VCaP (cell line): ENCODE data around the gene PPT1.

ENCODE experiments used
- H3K27ac ChIP-seq: fragments of 450-650 bp; 2 replicates; pipeline ENCODE4 v1.5.1; 2017
- CTCF ChIP-seq: fragments of 450-650 bp; conservative IDR thresholded peaks from 2 replicates; pipeline ENCODE4 v1.5.1; 2017; ENCODE audit warnings: mild to moderate bottlenecking, moderate library complexity

Gene PPT1

DNA sequence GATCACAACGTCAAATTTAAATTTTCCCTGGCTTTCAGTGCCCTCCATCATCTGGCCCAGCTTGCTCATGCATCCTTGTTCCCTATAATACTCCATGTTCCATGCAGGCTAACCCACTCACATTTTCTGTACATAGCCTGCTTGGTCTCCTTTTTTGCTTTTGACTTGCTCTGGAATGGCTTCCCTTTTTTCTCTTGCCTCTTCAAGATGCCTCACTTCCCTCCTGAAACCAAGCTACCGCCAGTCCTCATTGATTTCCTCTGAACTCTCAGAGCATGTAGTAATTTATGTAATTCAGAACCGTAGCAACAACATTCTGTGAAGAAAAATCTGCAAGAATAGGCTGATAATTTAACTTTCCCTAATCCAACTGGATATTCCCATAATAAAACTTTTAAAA, 46.2 kb downstream of the PPT1 start:
- H3K27ac ChIP-seq = no peak overlapping the region
- no peak for TF ChIP-seq CTCF

GRCh38 chr1:40049725-40050124, 47.3 kb downstream of the PPT1 start:
- no peak for TF ChIP-seq CTCF
- no peak overlapping the region for H3K27ac ChIP-seq

DNA sequence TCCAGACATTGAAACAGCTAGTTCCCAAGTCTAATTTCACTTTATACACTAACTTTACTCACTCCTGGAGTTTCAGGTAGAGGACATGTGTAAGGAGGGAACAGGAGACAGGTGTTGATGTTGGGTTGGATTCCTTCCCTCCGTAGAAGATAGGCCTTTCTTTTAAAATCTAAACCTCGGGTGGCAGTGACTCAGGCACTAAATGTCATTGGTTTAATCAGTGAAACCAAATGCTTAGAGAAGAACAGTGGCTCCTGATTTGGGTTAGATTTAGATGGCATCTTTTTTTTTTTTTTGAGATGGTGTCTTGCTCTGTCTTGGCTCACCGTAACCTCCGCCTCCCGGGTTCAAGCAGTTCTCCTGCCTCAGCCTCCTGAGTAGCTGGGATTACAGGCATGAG, 49.3 kb downstream of the PPT1 start:
- no peak for TF ChIP-seq CTCF
- H3K27ac ChIP-seq = no peak overlapping the region

DNA sequence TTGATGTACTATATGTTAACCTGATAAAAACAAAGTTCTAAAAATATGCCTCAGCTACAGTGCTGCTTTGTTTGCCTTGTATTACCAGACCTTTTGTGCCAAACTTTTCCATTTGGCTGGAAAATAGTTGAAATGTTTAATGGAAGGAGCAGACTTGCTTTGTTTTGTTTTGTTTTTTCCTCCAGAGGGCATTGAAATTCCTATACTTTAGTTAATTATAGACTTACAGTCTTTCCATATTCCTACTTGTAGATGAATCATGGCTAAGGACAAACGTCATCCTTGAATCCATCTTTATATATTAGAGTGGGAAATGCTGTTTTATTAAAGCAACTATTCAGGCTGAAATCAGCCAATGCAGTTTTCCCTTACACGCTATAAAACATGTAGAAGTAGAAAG, 49.8 kb downstream of the PPT1 start:
- no peak overlapping the region for H3K27ac ChIP-seq
- TF ChIP-seq CTCF = no peak

- no peak for TF ChIP-seq CTCF
These were observed 51.3 kb downstream of the PPT1 start for GRCh38 chr1:40045766-40046165.

DNA sequence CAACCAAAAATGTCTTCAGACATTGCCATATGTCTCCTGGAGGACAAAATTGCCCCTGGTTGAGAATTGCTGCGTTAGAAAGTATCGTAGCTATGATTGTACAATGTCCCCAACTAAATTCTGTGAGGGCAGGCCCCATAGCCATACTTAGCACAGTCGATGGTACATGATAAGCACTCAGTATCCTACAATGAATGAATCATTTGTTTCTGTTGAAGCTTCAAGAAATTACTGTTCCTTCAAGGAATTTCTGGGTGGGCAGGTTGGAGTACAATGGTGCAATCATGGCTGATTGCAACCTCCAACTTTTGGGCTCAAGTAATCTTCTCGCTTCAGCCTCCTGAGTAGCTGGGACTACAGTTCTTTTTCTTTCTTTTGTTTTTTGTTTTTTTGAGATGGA, 51.9 kb downstream of the PPT1 start:
- no peak overlapping the region for H3K27ac ChIP-seq
- no peak for TF ChIP-seq CTCF

More at GRCh38 chr1:40045766-40046165, 51.3 kb downstream of the PPT1 start:
- H3K27ac ChIP-seq = no peak overlapping the region

- H3K27ac ChIP-seq = no peak overlapping the region
- TF ChIP-seq CTCF = no peak
These were observed 52.9 kb downstream of the PPT1 start for GRCh38 chr1:40044110-40044509.

DNA sequence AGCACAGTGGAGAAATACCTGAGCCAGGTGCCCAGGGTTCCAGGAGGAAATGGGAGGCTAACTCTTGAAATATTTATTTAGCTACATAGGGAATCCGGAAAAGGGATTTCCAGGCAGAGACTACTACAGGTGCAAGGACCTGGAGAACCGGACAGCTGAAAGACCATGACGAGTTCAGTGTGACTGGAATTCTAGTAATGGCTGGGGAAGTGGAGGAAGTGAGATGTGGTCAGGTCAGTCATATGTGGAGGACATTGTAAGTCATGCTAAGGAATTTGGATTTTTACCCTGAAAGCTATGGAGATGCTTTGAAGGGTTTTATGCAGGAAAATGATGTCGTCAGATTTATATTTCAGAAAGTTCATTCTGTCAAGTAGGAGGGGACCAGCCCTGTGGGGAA, 54.7 kb downstream of the PPT1 start:
- H3K27ac ChIP-seq = no peak overlapping the region

More for the DNA sequence above, 54.7 kb downstream of the PPT1 start:
- TF ChIP-seq CTCF = no peak
